H1 (cell line): Measurements from ENCODE around the gene PPM1L. TPM values are rescaled to one million over a fixed set of nuclear protein-coding genes. Genes with fewer than 3 reads are reported as not detected.

Experiments used
- ASH2L ChIP-seq: fragments of 200-600, 300-600 bp; sonication (generic); IDR thresholded peaks from one replicate; pipeline ENCODE4 v1.7.1; 2017; ENCODE audit warnings: low read length
- CHD1 ChIP-seq: IDR thresholded peaks from 2 replicates; pipeline ENCODE4 v1.6.1; 2012; ENCODE audit warnings: low read depth, low read length, improper control_type of control experiment
- POLR2AphosphoS5 ChIP-seq: IDR thresholded peaks from 2 replicates; pipeline ENCODE4 v1.6.1; 2011; ENCODE audit warnings: low read depth, low read length
- POU5F1 ChIP-seq: IDR thresholded peaks from 2 replicates; pipeline ENCODE4 v1.6.1; 2011; ENCODE audit warnings: low read depth, mild to moderate bottlenecking, low read length, moderate library complexity
- RXRA ChIP-seq: IDR thresholded peaks from 2 replicates; pipeline ENCODE4 v1.6.1; 2011; ENCODE audit warnings: low read depth, mild to moderate bottlenecking, low read length, moderate library complexity; ENCODE audit not compliant: insufficient read depth
- TEAD4 ChIP-seq: IDR thresholded peaks from 2 replicates; pipeline ENCODE4 v1.6.1; 2012; ENCODE audit warnings: low read depth, low read length, inconsistent platforms, mixed read lengths
- polyA plus RNA-seq, 7 experiments: library from polyadenylated mRNA; depleted of rRNA in 3 of 7; stranded (reverse) in 5 of 7; unstranded in 2 of 7; fragments of >200 nt in 5 of 7; fragments of 200-250 nt in 2 of 7; gene quantifications; 1 replicate in 5 of 7; 2 replicates in 1 of 7; 4 replicates in 1 of 7; pipeline versions ENCODE4 v1.2.1 to v1.2.3, GENCODE V29; 2011 to 2013; ENCODE audit warnings: missing spikeins in 2 of 7, mixed read lengths in 2 of 7
- total RNA-seq: library from RNA; stranded (reverse); fragmentation: NEBNext Ultra II Directional; extraction: Animal tissue kit (Norgen Biotek cat#: 25700); gene quantifications from 2 replicates; pipeline ENCODE4 v1.2.1, GENCODE V29; 2021
- TF ChIP-seq, protein P1 (sequence below): IDR thresholded peaks from 2 replicates; pipeline ENCODE4 v1.6.1; 2012; ENCODE audit warnings: inconsistent platforms

The PPM1L gene
- total and polyA plus RNA-seq, 2 of the 8 experiments (the other 6 are each of a cell fraction or from before 2014, with no cell fraction given), result 2.8 to 18.1 TPM

DNA sequence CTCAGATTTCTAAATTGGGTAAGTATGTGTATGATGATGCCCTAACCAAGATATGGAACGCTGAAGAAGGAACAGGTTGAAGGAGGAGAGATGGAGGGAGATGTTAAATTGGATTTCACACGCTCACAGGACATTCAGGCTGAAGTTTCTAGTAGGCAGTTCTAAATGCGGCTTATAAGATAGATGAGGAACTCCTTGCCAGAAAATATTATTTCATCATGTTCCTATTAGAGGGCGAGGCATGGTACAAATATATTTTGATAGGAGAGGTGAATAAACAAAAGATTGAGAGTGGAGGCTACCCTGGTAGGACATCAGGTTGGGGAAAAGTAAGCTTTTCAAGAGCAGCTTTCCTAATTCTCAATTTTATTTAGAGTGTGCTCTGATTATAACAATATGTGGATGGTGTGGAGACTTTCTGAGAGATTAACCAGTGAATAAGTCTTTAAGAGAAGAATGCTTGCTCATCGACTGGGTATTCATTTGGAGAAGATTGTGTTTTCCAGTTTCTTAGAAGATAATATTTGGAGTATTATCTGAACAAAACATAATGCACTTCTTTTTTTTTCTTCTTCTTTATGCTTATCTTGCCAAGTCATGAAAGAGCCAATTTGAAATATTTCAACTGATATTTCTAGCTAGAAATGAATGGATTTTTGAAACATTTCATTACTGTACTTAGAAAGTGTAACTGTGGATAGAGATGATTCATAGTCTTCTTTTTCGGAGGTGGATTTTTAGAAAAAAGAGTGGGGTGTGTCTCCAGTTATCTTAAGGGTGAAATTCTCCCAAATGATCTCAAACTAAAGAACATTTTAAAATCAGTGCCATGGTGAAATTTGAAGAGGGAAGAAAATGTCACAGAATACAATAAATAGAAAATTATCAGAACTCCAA, 260.6 kb downstream of the PPM1L start (continued):
- TF ChIP-seq POLR2AphosphoS5, result no peak
- TF ChIP-seq POU5F1, result no peak
- TF ChIP-seq RXRA, result no peak
- no peak for TF ChIP-seq TEAD4
- TF ChIP-seq, protein P1, sequence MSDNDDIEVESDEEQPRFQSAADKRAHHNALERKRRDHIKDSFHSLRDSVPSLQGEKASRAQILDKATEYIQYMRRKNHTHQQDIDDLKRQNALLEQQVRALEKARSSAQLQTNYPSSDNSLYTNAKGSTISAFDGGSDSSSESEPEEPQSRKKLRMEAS, result no peak
- TF ChIP-seq CHD1, result no peak
- TF ChIP-seq ASH2L, result no peak
